Measurements from ENCODE around the gene DDX60.

The DDX60 gene, protein sequence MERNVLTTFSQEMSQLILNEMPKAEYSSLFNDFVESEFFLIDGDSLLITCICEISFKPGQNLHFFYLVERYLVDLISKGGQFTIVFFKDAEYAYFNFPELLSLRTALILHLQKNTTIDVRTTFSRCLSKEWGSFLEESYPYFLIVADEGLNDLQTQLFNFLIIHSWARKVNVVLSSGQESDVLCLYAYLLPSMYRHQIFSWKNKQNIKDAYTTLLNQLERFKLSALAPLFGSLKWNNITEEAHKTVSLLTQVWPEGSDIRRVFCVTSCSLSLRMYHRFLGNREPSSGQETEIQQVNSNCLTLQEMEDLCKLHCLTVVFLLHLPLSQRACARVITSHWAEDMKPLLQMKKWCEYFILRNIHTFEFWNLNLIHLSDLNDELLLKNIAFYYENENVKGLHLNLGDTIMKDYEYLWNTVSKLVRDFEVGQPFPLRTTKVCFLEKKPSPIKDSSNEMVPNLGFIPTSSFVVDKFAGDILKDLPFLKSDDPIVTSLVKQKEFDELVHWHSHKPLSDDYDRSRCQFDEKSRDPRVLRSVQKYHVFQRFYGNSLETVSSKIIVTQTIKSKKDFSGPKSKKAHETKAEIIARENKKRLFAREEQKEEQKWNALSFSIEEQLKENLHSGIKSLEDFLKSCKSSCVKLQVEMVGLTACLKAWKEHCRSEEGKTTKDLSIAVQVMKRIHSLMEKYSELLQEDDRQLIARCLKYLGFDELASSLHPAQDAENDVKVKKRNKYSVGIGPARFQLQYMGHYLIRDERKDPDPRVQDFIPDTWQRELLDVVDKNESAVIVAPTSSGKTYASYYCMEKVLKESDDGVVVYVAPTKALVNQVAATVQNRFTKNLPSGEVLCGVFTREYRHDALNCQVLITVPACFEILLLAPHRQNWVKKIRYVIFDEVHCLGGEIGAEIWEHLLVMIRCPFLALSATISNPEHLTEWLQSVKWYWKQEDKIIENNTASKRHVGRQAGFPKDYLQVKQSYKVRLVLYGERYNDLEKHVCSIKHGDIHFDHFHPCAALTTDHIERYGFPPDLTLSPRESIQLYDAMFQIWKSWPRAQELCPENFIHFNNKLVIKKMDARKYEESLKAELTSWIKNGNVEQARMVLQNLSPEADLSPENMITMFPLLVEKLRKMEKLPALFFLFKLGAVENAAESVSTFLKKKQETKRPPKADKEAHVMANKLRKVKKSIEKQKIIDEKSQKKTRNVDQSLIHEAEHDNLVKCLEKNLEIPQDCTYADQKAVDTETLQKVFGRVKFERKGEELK (N-terminal part only)

GRCh38 chr4:168318266-168318895 is at the start of gene DDX60:
Gene DDX60 (minus strand): TSS chr4:168318752. CDS start chr4:168311259, 7,493 bp downstream.
- peak; percentile 25 for DNase-seq (ENCODE audit: low read depth)
- peak; percentile 37; the same call in 1 of the 2 replicates for TF ChIP-seq CTCF (IDR thresholded peaks at IDR 0.05; ENCODE audit: control insufficient read depth, extremely low read depth, insufficient read depth)
- peak within 1 kb of the TSS; percentile 69 for H3K4me3 ChIP-seq (ENCODE audit: low read depth, low read length)

DNA sequence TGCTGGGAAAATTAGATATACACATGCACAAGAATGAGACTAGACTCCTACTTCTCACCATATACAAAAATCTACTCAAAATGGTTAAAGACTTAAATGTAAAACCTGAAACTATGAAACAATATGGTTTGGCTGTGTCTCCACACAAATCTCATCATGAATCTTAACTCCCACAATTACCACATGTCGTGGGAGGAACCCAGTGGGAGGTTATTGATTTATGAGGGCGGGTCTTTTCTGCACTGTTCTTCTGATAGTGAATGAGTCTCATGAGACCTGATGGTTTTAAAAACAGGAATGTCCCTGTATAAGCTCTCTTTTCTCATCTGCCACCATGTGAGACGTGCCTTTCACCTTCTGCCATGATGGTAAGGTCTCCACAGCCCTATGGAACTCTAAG is 48.5 kb upstream of the DDX60 start:
- no peak for DNase-seq (ENCODE audit: low read depth)
- no peak overlapping the region for H3K4me3 ChIP-seq (ENCODE audit: low read depth, low read length)
- no peak for TF ChIP-seq CTCF (IDR thresholded peaks at IDR 0.05; ENCODE audit: control insufficient read depth, extremely low read depth, insufficient read depth)

DNA sequence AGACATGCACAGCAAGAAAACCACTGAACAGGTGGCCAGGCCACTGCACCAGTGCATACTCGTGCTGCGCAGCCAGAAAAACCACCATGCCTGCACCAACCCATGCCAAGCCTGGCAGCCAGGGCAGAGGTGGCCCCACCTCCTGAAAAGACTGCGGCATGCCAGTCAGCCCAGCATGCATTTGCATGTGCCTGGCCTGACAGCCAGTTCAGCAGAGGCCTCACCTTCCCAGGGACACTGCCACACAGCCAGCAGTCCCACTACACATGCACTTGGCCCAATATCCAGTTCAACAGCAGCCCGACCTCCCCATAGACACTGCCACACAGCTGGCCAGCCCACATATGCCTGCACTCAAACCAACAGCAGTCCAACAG is 43.5 kb upstream of the DDX60 start:
- no peak for TF ChIP-seq CTCF (IDR thresholded peaks at IDR 0.05; ENCODE audit: control insufficient read depth, extremely low read depth, insufficient read depth)
- H3K4me3 ChIP-seq (ENCODE audit: low read depth, low read length), result no peak overlapping the region
- no peak for DNase-seq (ENCODE audit: low read depth)

DNA sequence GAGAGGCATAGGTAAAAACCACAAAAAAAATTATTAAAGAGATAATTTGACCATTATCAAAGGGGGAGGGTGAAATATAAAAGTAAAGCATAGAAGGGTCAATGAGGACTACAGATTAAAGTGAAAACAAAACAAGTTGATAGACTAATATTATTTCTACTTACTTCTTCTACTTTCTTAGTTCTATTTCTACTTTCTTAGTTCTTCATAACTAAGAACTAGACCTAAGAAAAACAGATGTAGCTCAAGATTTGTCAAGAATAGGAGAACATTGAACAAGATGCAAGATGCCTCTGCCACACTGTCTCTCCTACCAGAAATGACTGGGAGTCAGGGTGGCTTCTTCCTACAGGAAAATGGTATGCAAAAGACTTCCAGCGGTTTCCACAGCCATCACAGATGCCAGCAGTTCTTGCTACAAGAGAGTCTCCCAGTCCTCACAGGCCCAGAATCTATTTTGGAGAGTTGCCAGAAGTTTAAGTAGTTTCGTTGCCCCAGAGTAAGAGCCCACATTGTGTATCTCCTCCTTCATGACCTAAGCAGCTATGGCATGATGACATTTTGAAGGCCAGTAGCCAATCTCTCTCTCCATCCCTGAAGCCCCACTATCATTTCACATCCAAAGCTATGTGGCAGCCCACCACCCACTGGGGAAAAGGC is 42.9 kb upstream of the DDX60 start:
- TF ChIP-seq CTCF (IDR thresholded peaks at IDR 0.05; ENCODE audit: control insufficient read depth, extremely low read depth, insufficient read depth), result no peak
- H3K4me3 ChIP-seq (ENCODE audit: low read depth, low read length), result no peak overlapping the region
- no peak for DNase-seq (ENCODE audit: low read depth)

DNA sequence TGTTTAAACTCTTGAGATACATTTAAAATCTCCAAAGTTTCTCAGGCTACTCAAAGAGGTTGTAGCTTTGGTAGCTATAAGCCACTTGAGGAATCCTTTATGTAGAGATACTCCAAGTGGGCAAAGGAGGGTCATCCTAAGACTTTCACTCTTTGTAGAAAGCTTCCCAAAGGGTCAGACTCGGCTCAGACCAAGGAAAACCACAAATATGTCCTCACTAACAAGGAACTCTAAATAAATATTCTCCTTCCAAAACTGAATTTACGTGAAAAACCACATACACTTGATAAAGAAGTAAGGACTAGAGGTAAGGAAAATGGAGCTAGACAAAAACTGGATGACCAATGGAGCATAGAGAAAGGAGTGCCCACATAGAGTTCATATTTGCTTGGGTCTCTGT is 41.7 kb upstream of the DDX60 start:
- TF ChIP-seq CTCF (IDR thresholded peaks at IDR 0.05; ENCODE audit: control insufficient read depth, extremely low read depth, insufficient read depth), result no peak
- no peak for DNase-seq (ENCODE audit: low read depth)
- no peak overlapping the region for H3K4me3 ChIP-seq (ENCODE audit: low read depth, low read length)

GRCh38 chr4:168357941-168358340 is 39.4 kb upstream of the DDX60 start:
- H3K4me3 ChIP-seq (ENCODE audit: low read depth, low read length), result no peak overlapping the region
- TF ChIP-seq CTCF (IDR thresholded peaks at IDR 0.05; ENCODE audit: control insufficient read depth, extremely low read depth, insufficient read depth), result no peak
- DNase-seq (ENCODE audit: low read depth), result no peak
